Stimulated activated CD8-positive, alpha-beta memory T cell treated with anti-CD3 and anti-CD28 coated beads, Interleukin-7, amount 100 ng/mL, for 48 hours (primary cell): ENCODE results near the gene ABCC1.
"Not testable (repeated sequence)": the region's sequence is repeated elsewhere in the genome, so short reads cannot be mapped to it uniquely, and the experiment has no call there.

ENCODE experiments used
- DNase-seq, 2 donors: peaks; one replicate each; pipeline ENCODE4 v3.0.0-alpha.2; 2020; ENCODE audit warnings: low read depth in 1 of 2; ENCODE audit errors: extremely low read depth in 1 of 2

The ABCC1 gene

GRCh38 chr16:16148755-16149154 lies 199.3 kb downstream of the ABCC1 start:
- DNase-seq, result no peak

- no peak for DNase-seq
Observed at GRCh38 chr16:16149710-16150116, 200.3 kb downstream of the ABCC1 start.

GRCh38 chr16:16150117-16150877 lies 200.9 kb downstream of the ABCC1 start:
- DNase-seq, result no peak

GRCh38 chr16:16150878-16151152 lies 201.4 kb downstream of the ABCC1 start:
- no peak for DNase-seq

GRCh38 chr16:16151315-16151714 lies 201.9 kb downstream of the ABCC1 start:
- DNase-seq, result no peak

DNA sequence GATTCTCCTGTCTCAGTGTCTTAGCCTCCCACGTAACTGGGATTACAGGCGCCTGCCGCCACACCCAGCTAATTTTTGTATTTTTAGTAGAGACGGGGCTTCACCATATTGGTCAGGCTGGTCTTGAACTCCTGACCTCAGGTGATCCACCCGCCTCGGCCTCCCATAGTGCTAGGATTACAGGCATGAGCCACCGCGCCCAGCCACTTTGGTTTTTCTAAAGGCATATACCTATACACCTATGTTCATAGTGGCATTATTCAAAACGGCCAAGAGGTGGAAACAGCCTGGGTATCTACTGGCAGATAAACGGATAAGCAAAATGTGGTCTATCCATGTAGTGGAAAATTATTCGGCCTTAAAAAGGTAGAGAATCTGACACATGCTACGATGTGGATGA lies 203.6 kb downstream of the ABCC1 start:
- not testable (repeated sequence) for DNase-seq

- DNase-seq, result no peak
Observed at GRCh38 chr16:16154281-16154951, 205.0 kb downstream of the ABCC1 start.

GRCh38 chr16:16155234-16155633 lies 205.8 kb downstream of the ABCC1 start:
- DNase-seq, result no peak

- DNase-seq, result no peak
Observed at GRCh38 chr16:16157166-16157565, 207.8 kb downstream of the ABCC1 start.

GRCh38 chr16:16158082-16158658 lies 208.8 kb downstream of the ABCC1 start:
- no peak for DNase-seq

- DNase-seq, result no peak
Observed at GRCh38 chr16:16158741-16159374, 209.4 kb downstream of the ABCC1 start.

- no peak for DNase-seq
Observed at GRCh38 chr16:16159662-16160061, 210.2 kb downstream of the ABCC1 start.

DNA sequence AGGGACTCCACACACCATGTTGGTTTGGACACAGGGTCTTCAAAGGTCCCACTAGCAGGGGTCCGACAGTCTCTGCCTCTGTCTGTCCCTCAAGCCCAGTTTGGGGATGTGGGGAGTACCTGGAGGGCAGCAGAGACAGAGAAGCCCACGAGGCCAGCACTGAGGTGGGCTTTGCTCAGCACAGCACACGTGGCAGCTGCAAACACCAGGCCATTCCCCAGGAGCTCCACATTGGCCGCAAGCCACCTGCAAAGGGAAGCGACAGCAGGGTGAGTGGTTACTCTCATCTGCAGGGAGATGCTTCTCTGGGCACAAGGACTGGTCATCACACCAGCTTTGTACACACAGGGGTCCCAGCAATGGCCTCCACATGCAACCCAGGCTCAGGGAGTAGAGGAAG lies 211.9 kb downstream of the ABCC1 start:
- DNase-seq, result no peak

- DNase-seq, result not testable (repeated sequence)
Observed at GRCh38 chr16:16161840-16162239, 212.4 kb downstream of the ABCC1 start.

DNA sequence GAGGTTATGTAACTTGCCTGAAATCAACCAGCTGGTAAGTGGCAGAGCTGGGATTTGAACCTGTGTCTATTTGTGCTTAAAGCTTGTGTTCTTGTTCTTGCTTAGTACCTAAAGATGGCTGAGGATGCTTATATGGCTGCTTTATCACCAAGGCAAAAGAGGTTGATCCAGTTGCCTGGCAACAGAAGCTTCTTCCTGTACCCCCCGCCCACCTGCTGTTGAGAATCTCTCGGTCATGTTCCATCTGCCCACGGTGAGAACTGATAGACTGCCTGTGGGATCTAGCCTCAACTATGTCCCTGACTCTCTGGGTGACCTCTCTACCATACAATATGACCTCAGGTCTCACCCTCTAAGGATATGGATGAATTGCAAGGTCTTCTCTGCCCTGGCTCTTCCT lies 213.2 kb downstream of the ABCC1 start:
- no peak for DNase-seq

DNA sequence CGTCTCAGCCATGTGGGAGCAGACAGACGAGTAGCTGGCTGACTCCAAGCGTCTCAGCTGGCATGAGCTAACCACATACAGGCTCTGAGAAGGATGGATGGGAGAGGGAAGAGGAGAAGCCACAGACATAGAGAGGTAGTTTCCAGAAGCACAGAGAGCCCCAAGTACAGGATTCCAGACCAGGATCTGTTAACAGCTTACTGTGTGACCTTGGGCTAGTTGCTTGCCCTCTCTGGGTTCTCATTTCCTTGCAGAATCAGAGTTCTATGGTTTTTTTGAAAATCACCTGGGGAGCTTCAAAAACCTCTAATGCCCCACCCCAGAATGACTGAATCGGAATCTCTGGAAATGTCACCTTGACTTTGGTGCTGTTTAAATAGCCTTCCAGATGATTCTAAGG lies 213.7 kb downstream of the ABCC1 start:
- no peak for DNase-seq

DNA sequence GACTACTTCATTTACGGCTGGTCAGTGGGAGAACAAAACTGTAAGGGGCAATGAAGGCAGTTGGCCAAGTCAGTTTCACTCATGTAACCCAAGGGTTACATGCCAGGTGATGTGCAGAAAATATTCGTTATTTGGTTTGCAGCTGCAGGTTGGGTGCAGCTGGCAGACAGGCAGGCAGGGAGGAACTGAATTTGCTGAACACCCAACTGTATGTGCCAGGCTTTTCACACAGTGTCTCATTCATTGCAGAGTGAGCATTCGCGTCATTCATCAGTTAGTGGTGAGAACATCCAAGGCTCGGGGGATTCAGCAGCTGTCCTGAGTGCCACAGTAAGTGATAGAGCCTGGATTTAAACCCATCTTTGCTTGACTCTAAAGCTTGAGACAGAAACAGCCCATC lies 214.2 kb downstream of the ABCC1 start:
- DNase-seq, result no peak

GRCh38 chr16:16164243-16164642 lies 214.8 kb downstream of the ABCC1 start:
- DNase-seq, result no peak

GRCh38 chr16:16166085-16166484 lies 216.7 kb downstream of the ABCC1 start:
- DNase-seq, result no peak

GRCh38 chr16:16166949-16167348 lies 217.5 kb downstream of the ABCC1 start:
- no peak for DNase-seq

DNA sequence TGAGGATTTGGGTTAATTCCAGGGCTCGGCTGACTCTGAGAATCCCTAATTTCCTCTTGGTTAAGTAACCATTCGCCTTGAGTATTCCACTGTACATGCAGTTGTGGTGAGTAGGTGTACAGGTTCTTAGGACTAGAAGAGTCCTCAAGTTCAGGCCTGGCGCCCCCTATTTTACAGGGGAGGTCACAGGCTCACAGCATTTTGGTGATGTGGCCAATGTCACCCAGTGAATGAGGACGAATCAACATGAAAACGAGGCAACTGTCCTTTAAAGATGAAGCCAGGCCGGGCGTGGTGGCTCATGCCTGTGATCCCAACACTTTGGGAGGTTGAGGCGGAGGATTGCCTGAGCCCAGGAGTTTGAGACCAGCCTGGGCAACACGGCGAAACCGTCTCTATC lies 218.5 kb downstream of the ABCC1 start:
- no peak for DNase-seq

DNA sequence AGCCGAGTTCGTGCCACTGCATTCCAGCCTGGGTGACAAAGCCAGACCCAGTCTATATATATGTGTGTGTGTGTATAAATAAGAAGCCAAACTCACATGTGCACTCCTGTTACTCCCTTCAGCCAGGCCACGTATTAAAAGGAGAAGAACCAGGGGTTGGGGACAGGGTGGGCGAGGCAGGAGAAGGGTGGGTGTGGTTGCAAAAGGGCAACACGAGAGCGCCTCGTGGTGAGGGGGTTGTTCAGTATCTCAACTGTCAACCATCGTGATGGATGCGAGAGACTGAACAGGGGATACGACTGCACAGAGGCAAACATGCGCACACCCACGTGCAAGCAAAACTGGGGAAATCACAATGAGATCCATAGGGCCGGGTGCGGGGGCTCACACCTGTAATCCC lies 219.0 kb downstream of the ABCC1 start:
- DNase-seq, result no peak
